H1 (cell line): ENCODE measurements around the gene USP35. TPM values are rescaled to one million over a fixed set of nuclear protein-coding genes. Genes with fewer than 3 reads are reported as not detected.

Source experiments
- CTCF ChIA-PET: fragments of 300-600 bp; sonication (Branson Sonifier 250); formaldehyde crosslinking; loops from one replicate; lab custom pipeline; 2021; ENCODE audit not compliant: partially characterized antibody; lab: Charles Lee
- POLR2A ChIA-PET: fragments of 300-600 bp; sonication (Branson Sonifier 250); formaldehyde crosslinking; loops from one replicate; lab custom pipeline; 2021; ENCODE audit warnings: inconsistent platforms; ENCODE audit not compliant: partially characterized antibody; lab: Charles Lee
- DNase-seq, 2 experiments: peaks; one replicate each; pipeline versions ENCODE4 v3.0.0 to v3.0.0-alpha.2; 2010 to 2022; ENCODE audit warnings: low spot score in 2 of 2, low read depth in 1 of 2, mixed read lengths in 1 of 2
- FAIRE-seq: peaks from 2 replicates; lab custom pipeline; 2011; peaks lifted over from hg19 to GRCh38; lab: Jason Lieb, UNC
- H2AFZ ChIP-seq: 2 replicates; pipeline ENCODE4 v1.8.1; 2012; ENCODE audit warnings: low read length, inconsistent platforms
- H2AK5ac ChIP-seq: 2 replicates; pipeline ENCODE4 v1.6.1; 2013; ENCODE audit warnings: low read depth, low read length
- H2BK120ac ChIP-seq: replicated peaks from 2 replicates; pipeline ENCODE3; 2013; ENCODE audit warnings: low read depth, low read length, inconsistent platforms
- H2BK12ac ChIP-seq: 2 replicates; pipeline ENCODE4 v1.6.1; 2013; ENCODE audit warnings: low read depth, low read length
- H2BK15ac ChIP-seq: 2 replicates; pipeline ENCODE4 v1.6.1; 2013; ENCODE audit warnings: low read length
- H2BK20ac ChIP-seq: 2 replicates; pipeline ENCODE4 v1.6.1; 2013; ENCODE audit warnings: low read length
- H2BK5ac ChIP-seq: 2 replicates; pipeline ENCODE4 v1.6.1; 2013; ENCODE audit warnings: low read depth, low read length
- H3K14ac ChIP-seq: 2 replicates; pipeline ENCODE4 v1.6.1; 2013; ENCODE audit warnings: inconsistent platforms; ENCODE audit not compliant: insufficient read length
- H3K18ac ChIP-seq: 2 replicates; pipeline ENCODE4 v1.6.1; 2013; ENCODE audit warnings: low read length; ENCODE audit errors: extremely low read depth
- H3K23ac ChIP-seq: 2 replicates; pipeline ENCODE4 v1.6.1; 2013; ENCODE audit warnings: inconsistent platforms; ENCODE audit not compliant: insufficient read length
- H3K23me2 ChIP-seq: 2 replicates; pipeline ENCODE4 v1.6.1; 2013; ENCODE audit warnings: low read depth, low read length
- H3K27ac ChIP-seq: 2 replicates; pipeline ENCODE4 v1.6.1; 2011; ENCODE audit warnings: low read depth, low read length, inconsistent platforms
- H3K27me3 ChIP-seq, 4 experiments: replicated peaks in 1 of 4; 1 replicate in 1 of 4; 2 replicates in 3 of 4; pipeline versions ENCODE4 v1.6.1 to v1.8.1; 2011 to 2013; ENCODE audit warnings: low read length in 3 of 4, mild to moderate bottlenecking in 3 of 4, inconsistent platforms in 2 of 4, mixed read lengths in 2 of 4, moderate library complexity in 1 of 4; ENCODE audit not compliant: control insufficient read depth in 3 of 4, insufficient read depth in 3 of 4; ENCODE audit errors: extremely low read depth in 1 of 4
- H3K36me3 ChIP-seq, 4 experiments: 2 replicates each; pipeline versions ENCODE4 v1.6.1 to v1.8.1; 2011 to 2013; ENCODE audit warnings: mild to moderate bottlenecking in 4 of 4, low read length in 3 of 4, moderate library complexity in 2 of 4, control low read depth in 1 of 4, inconsistent platforms in 1 of 4; ENCODE audit not compliant: insufficient read depth in 4 of 4, control insufficient read depth in 2 of 4
- H3K4ac ChIP-seq: replicated peaks from 2 replicates; pipeline ENCODE3; 2013; ENCODE audit warnings: low read length, low read depth, mixed read lengths, inconsistent platforms; ENCODE audit not compliant: insufficient read length
- H3K4me1 ChIP-seq, 4 experiments: replicated peaks in 1 of 4; 1 replicate in 1 of 4; 2 replicates in 3 of 4; pipeline versions ENCODE4 v1.6.1 to v1.8.1; 2011 to 2013; ENCODE audit warnings: low read length in 3 of 4, inconsistent platforms in 2 of 4, mixed read lengths in 1 of 4; ENCODE audit not compliant: insufficient read depth in 4 of 4, control insufficient read depth in 3 of 4
- H3K4me2 ChIP-seq, 2 experiments: 2 replicates each; pipeline versions ENCODE4 v1.6.1 to v1.8.1; 2011 to 2013; ENCODE audit warnings: low read depth in 2 of 2, low read length in 2 of 2, control low read depth in 1 of 2, inconsistent platforms in 1 of 2, mild to moderate bottlenecking in 1 of 2; ENCODE audit not compliant: insufficient read depth in 1 of 2
- H3K4me3 ChIP-seq, 4 experiments: fragments of 200-600, 300-600 bp in 1 of 4; sonication (generic), shearing (Covaris generic), sonication (Bioruptor Twin) in 1 of 4; 2 replicates each; pipeline versions ENCODE4 v1.5.1 to v1.8.1; 2011 to 2016; ENCODE audit warnings: low read length in 4 of 4, low read depth in 3 of 4, control low read depth in 2 of 4, inconsistent platforms in 2 of 4, mild to moderate bottlenecking in 2 of 4, mixed read lengths in 1 of 4, moderate library complexity in 1 of 4; ENCODE audit not compliant: insufficient read depth in 2 of 4; ENCODE audit errors: extremely low read depth in 1 of 4
- H3K56ac ChIP-seq: replicated peaks from 2 replicates; pipeline ENCODE3; 2013; ENCODE audit warnings: low read depth, mild to moderate bottlenecking, mixed read lengths, low read length, inconsistent platforms; ENCODE audit not compliant: insufficient read length
- H3K79me1 ChIP-seq: 2 replicates; pipeline ENCODE4 v1.6.1; 2013; ENCODE audit warnings: low read depth, low read length, control low read depth
- H3K79me2 ChIP-seq, 2 experiments: 2 replicates each; pipeline versions ENCODE4 v1.6.1 to v1.8.1; 2012 to 2013; ENCODE audit warnings: low read length in 2 of 2, mild to moderate bottlenecking in 2 of 2, inconsistent platforms in 1 of 2; ENCODE audit not compliant: insufficient read depth in 2 of 2, control insufficient read depth in 1 of 2
- H3K9ac ChIP-seq, 4 experiments: replicated peaks in 1 of 4; 1 replicate in 1 of 4; 2 replicates in 3 of 4; pipeline versions ENCODE4 v1.6.1 to v1.8.1; 2011 to 2013; ENCODE audit warnings: low read depth in 3 of 4, low read length in 3 of 4, control low read depth in 2 of 4, mild to moderate bottlenecking in 2 of 4, moderate library complexity in 2 of 4, inconsistent platforms in 1 of 4; ENCODE audit errors: extremely low read depth in 1 of 4
- H3K9me3 ChIP-seq, 2 experiments: 2 replicates each; pipeline versions ENCODE4 v1.6.1 to v1.8.1; 2012 to 2013; ENCODE audit warnings: mild to moderate bottlenecking in 2 of 2, moderate library complexity in 2 of 2, control low read depth in 1 of 2, inconsistent platforms in 1 of 2, low read depth in 1 of 2, low read length in 1 of 2, mixed read lengths in 1 of 2; ENCODE audit not compliant: insufficient read depth in 2 of 2
- H4K20me1 ChIP-seq, 2 experiments: replicated peaks in 1 of 2; 2 replicates each; pipeline versions ENCODE3 to v1.8.1; 2011 to 2013; ENCODE audit warnings: inconsistent platforms in 2 of 2, low read length in 2 of 2, mild to moderate bottlenecking in 1 of 2; ENCODE audit not compliant: insufficient read depth in 2 of 2, control insufficient read depth in 1 of 2
- H4K5ac ChIP-seq: 2 replicates; pipeline ENCODE4 v1.6.1; 2013; ENCODE audit warnings: low read length, low read depth, mixed read lengths, inconsistent platforms; ENCODE audit not compliant: insufficient read length
- H4K8ac ChIP-seq: 2 replicates; pipeline ENCODE4 v1.8.0; 2013; ENCODE audit warnings: mild to moderate bottlenecking, moderate library complexity, low read length, inconsistent platforms; ENCODE audit not compliant: insufficient read depth; ENCODE audit errors: extremely low read depth
- H4K91ac ChIP-seq: replicated peaks from 2 replicates; pipeline ENCODE3; 2013; ENCODE audit warnings: low read length, mixed read lengths, inconsistent platforms; ENCODE audit not compliant: insufficient read length
- BACH1 ChIP-seq: IDR thresholded peaks from 2 replicates; pipeline ENCODE4 v1.6.1; 2012; ENCODE audit warnings: low read length, improper control_type of control experiment
- BRCA1 ChIP-seq: IDR thresholded peaks from 2 replicates; pipeline ENCODE4 v1.6.1; 2012; ENCODE audit warnings: low read depth, low read length, improper control_type of control experiment
- CTBP2 ChIP-seq: IDR thresholded peaks from 2 replicates; pipeline ENCODE4 v1.7.0; 2011; ENCODE audit warnings: borderline replicate concordance, mild to moderate bottlenecking, moderate library complexity, mixed read lengths, low read length; ENCODE audit not compliant: insufficient read depth, insufficient read length
- EZH2 ChIP-seq: fragments of 200-600 bp; sonication (generic); IDR thresholded peaks from 2 replicates; pipeline ENCODE4 v1.7.1; 2012; ENCODE audit warnings: low read depth, mild to moderate bottlenecking, moderate library complexity, low read length, inconsistent platforms; ENCODE audit not compliant: severe bottlenecking
- HDAC6 ChIP-seq: IDR thresholded peaks from one replicate; pipeline ENCODE4 v1.7.1; 2012; ENCODE audit warnings: low read depth, mild to moderate bottlenecking, inconsistent platforms, low read length, moderate library complexity
- JUND ChIP-seq: IDR thresholded peaks from 2 replicates; pipeline ENCODE4 v1.6.1; 2011; ENCODE audit warnings: mild to moderate bottlenecking, improper control_type of control experiment, low read length
- RAD21 ChIP-seq, 2 experiments: IDR thresholded peaks in 1 of 2; conservative IDR thresholded peaks in 1 of 2; 2 replicates each; pipeline ENCODE4 v1.6.1; 2011; ENCODE audit warnings: low read depth in 2 of 2, low read length in 2 of 2, improper control_type of control experiment in 1 of 2, inconsistent platforms in 1 of 2, mild to moderate bottlenecking in 1 of 2, moderate library complexity in 1 of 2
- SAP30 ChIP-seq: fragments of 300-600 bp; sonication (generic); IDR thresholded peaks from 2 replicates; pipeline ENCODE4 v1.7.1; 2012; ENCODE audit warnings: low read length, moderate library complexity, mild to moderate bottlenecking, inconsistent platforms; ENCODE audit not compliant: insufficient read depth, insufficient replicate concordance
- SIX5 ChIP-seq: IDR thresholded peaks from 2 replicates; pipeline ENCODE4 v1.6.1; 2011; ENCODE audit warnings: mild to moderate bottlenecking, low read depth, low read length
- SP1 ChIP-seq: IDR thresholded peaks from 2 replicates; pipeline ENCODE4 v1.6.1; 2011; ENCODE audit warnings: low read depth, low read length
- SRF ChIP-seq: IDR thresholded peaks from 2 replicates; pipeline ENCODE4 v1.6.1; 2011; ENCODE audit warnings: mild to moderate bottlenecking, low read depth, low read length, moderate library complexity
- TAF1 ChIP-seq: IDR thresholded peaks from 2 replicates; pipeline ENCODE4 v1.6.1; 2011; ENCODE audit warnings: mild to moderate bottlenecking, low read depth, low read length
- WGBS, 2 experiments: shearing (Covaris generic) in 1 of 2; methylation state at CpG; one replicate each; pipeline versions ENCODE4 v1.1.6 to v1.1.7; 2013 to 2015; ENCODE audit warnings: low lambda C conversion rate in 2 of 2, mixed read lengths in 2 of 2, inconsistent platforms in 1 of 2, low coverage in 1 of 2, missing lambda C conversion rate in 1 of 2; ENCODE audit not compliant: insufficient replicate concordance in 2 of 2, insufficient coverage in 1 of 2, insufficient read length in 1 of 2; ENCODE audit errors: extremely low coverage in 1 of 2, missing lambda C conversion rate in 1 of 2; 5-methylcytosine and 5-hydroxymethylcytosine counted together
- polyA plus RNA-seq, 7 experiments: library from polyadenylated mRNA; depleted of rRNA in 3 of 7; stranded (reverse) in 5 of 7; unstranded in 2 of 7; fragments of >200 nt in 5 of 7; fragments of 200-250 nt in 2 of 7; gene quantifications; 1 replicate in 5 of 7; 2 replicates in 1 of 7; 4 replicates in 1 of 7; pipeline versions ENCODE4 v1.2.1 to v1.2.3, GENCODE V29; 2011 to 2013; ENCODE audit warnings: missing spikeins in 2 of 7, mixed read lengths in 2 of 7
- total RNA-seq: library from RNA; stranded (reverse); fragmentation: NEBNext Ultra II Directional; extraction: Animal tissue kit (Norgen Biotek cat#: 25700); gene quantifications from 2 replicates; pipeline ENCODE4 v1.2.1, GENCODE V29; 2021
- TF ChIP-seq, protein P1 (sequence below): IDR thresholded peaks from 2 replicates; pipeline ENCODE4 v1.6.1; 2012; ENCODE audit warnings: inconsistent platforms

The USP35 gene
- total and polyA plus RNA-seq, 2 of the 8 experiments (the other 6 are each of a cell fraction or from before 2014, with no cell fraction given): 4.6 to 6.8 TPM

- WGBS, 2 experiments: 92% methylated on average over 5 of the region's 5 CpGs; no CpG with 5 or more reads in 1 of the 2 experiments
- H3K4me2 ChIP-seq: no peak overlapping the region
Observed at GRCh38 chr11:78161962-78162371, 26.8 kb upstream of the USP35 start.

More at GRCh38 chr11:78161962-78162371, 26.8 kb upstream of the USP35 start:
- TF ChIP-seq RAD21 (IDR thresholded peaks at IDR 0.05 in 1 of 2, conservative IDR thresholded peaks at IDR 0.05 in 1 of 2; ENCODE audit: low read depth in 2 of 2, low read length in 2 of 2) (no peak), BACH1 (no peak), BRCA1 (no peak), TAF1 (no peak), HDAC6 (no peak), SIX5 (no peak), EZH2 (no peak), CTBP2 (no peak), SP1 (no peak), JUND (no peak), SRF (no peak), SAP30 (no peak)
- TF ChIP-seq, protein P1, sequence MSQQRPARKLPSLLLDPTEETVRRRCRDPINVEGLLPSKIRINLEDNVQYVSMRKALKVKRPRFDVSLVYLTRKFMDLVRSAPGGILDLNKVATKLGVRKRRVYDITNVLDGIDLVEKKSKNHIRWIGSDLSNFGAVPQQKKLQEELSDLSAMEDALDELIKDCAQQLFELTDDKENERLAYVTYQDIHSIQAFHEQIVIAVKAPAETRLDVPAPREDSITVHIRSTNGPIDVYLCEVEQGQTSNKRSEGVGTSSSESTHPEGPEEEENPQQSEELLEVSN: no peak
- Histone ChIP-seq H3K36me3 (no peaks in the 10 kb centered on the region), H3K79me1 (no peaks in the 10 kb centered on the region), H2BK120ac (no peak overlapping the region), H4K20me1 (no peaks in the 10 kb centered on the region), H3K56ac (no peak overlapping the region), H4K5ac (no peak overlapping the region), H3K4ac (no peak overlapping the region), H3K9ac (no peak overlapping the region), H3K27ac (no peak overlapping the region), H2BK12ac (no peak overlapping the region), H3K14ac (no peak overlapping the region), H3K9me3 (no peaks in the 10 kb centered on the region), H3K4me1 (no peaks in the 10 kb centered on the region), H3K23ac (no peak overlapping the region), H2BK15ac (no peak overlapping the region), H3K4me3 (no peak overlapping the region), H3K27me3 (no peaks in the 10 kb centered on the region), H2BK20ac (no peak overlapping the region), H3K79me2 (no peaks in the 10 kb centered on the region), H4K8ac (no peak overlapping the region), H2AFZ (no peak overlapping the region), H2AK5ac (no peak overlapping the region), H4K91ac (no peak overlapping the region), H3K23me2 (no peaks in the 10 kb centered on the region), H2BK5ac (no peak overlapping the region), H3K18ac (no peak overlapping the region)
- POLR2A ChIA-PET: interaction anchor here (1.0 to 1.2 kb wide), 3 partner anchors 10 to 30 kb away, joined by 3 to 4 read pairs (median 3); no protein-coding TSS in a partner anchor
- DNase-seq (no peak), FAIRE-seq (no peak)
- CTCF ChIA-PET: interaction anchor here (0.6 to 1.2 kb wide), 3 partner anchors 9 to 14 kb away, joined by 3 to 4 read pairs (median 3); no protein-coding TSS in a partner anchor
